Stimulated activated naive CD8-positive, alpha-beta T cell treated with anti-CD3 and anti-CD28 coated beads, Interleukin-15, Interleukin-2, amounts not matched to agents 100 ng/mL and 50 ng/mL, for 24 hours (primary cell): ENCODE results near the gene EIF2S2.

ENCODE experiments used
- H3K27ac Mint-ChIP-seq: one replicate; pipeline ENCODE4 v1.8.0; 2021; ENCODE audit warnings: mild to moderate bottlenecking, mixed read lengths
- H3K27me3 Mint-ChIP-seq: one replicate; pipeline ENCODE4 v1.8.0; 2021; ENCODE audit warnings: mixed read lengths
- H3K36me3 Mint-ChIP-seq: one replicate; pipeline ENCODE4 v1.8.0; 2021; ENCODE audit warnings: low read depth, mixed read lengths
- H3K4me1 Mint-ChIP-seq: one replicate; pipeline ENCODE4 v1.8.0; 2021; ENCODE audit warnings: low read depth, mixed read lengths
- H3K4me3 Mint-ChIP-seq: one replicate; pipeline ENCODE4 v1.8.0; 2021; ENCODE audit warnings: mild to moderate bottlenecking, mixed read lengths
- H3K9me3 Mint-ChIP-seq: one replicate; pipeline ENCODE4 v1.8.0; 2021; ENCODE audit warnings: mixed read lengths

The EIF2S2 gene

DNA sequence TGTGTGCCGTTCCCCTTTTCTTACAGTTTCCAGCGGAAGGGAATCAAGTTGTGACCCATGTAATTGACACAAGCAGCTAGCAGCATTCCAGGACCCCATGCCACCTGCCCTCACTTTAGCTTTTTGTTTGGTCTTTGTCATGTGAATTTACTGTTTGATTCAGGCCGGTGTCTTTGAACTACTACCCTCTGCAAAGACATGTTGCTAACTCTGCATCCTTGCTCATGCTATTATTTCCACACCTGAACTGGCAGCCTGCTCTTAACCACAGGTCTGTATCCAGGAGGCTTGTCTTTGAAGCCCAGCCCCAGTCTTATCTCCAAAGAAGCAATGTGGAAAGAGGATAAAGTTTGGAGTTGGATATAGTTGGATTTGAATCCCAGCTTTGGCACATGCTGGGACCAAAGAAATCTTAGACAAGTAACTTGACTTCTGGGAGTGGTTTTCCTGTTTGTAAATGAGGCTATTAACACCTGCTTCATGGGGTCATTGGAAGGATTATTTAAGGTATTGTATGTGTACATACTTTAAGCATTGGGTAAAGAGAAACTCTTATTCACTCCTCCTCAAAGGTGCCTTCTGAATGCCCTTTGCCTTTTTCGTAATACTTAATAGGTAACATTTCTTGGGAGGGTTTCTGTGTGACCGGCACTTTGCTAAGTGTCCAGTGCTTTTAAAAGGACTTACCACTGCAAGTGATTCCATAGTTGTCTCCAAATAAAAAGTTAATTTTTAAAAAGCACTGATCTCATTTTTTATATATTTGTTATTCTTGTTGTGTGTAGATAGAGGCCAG is 65.9 kb downstream of the EIF2S2 start:
- H3K27me3 Mint-ChIP-seq = no peaks in the 10 kb centered on the region
- H3K4me3 Mint-ChIP-seq = no peak overlapping the region
- H3K36me3 Mint-ChIP-seq = peaks cover 12% of the 10 kb centered on the region
- H3K4me1 Mint-ChIP-seq = peaks cover 69% of the 10 kb centered on the region
- no peak overlapping the region for H3K27ac Mint-ChIP-seq
- H3K9me3 Mint-ChIP-seq = no peaks in the 10 kb centered on the region

- Mint-ChIP-seq H3K4me1 (peaks cover 70% of the 10 kb centered on the region), H3K27ac (peak overlapping the region; percentile 17)
Observed at GRCh38 chr20:34045294-34045693, 66.7 kb downstream of the EIF2S2 start.

DNA sequence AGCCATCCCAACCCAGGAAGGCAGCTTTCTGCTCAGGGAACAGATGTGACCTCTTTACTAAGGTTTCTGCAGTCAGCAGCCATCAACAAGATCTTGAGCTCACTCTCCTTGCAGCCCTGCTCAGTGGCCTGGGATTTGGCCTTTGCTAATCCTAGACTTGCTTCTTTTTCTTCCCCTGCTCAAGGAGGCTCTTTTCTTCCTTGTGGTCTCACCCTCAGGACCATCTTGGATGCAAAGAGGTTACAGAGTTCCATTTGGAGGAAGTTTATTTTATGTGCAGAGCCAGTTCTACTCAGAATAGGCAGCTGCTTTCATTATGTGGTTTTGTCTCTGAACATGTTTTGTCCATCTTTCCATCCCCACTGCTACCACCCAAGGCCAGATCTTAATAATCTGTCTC is 69.0 kb downstream of the EIF2S2 start:
- no peaks in the 10 kb centered on the region for H3K9me3 Mint-ChIP-seq
- peaks cover 12% of the 10 kb centered on the region for H3K36me3 Mint-ChIP-seq
- no peak overlapping the region for H3K27ac Mint-ChIP-seq
- H3K4me1 Mint-ChIP-seq = peaks cover 74% of the 10 kb centered on the region
- H3K4me3 Mint-ChIP-seq = no peak overlapping the region
- H3K27me3 Mint-ChIP-seq = no peaks in the 10 kb centered on the region

More at GRCh38 chr20:34045294-34045693, 66.7 kb downstream of the EIF2S2 start:
- Mint-ChIP-seq H3K36me3 (peaks cover 12% of the 10 kb centered on the region), H3K27me3 (no peaks in the 10 kb centered on the region), H3K4me3 (no peak overlapping the region), H3K9me3 (no peaks in the 10 kb centered on the region)

DNA sequence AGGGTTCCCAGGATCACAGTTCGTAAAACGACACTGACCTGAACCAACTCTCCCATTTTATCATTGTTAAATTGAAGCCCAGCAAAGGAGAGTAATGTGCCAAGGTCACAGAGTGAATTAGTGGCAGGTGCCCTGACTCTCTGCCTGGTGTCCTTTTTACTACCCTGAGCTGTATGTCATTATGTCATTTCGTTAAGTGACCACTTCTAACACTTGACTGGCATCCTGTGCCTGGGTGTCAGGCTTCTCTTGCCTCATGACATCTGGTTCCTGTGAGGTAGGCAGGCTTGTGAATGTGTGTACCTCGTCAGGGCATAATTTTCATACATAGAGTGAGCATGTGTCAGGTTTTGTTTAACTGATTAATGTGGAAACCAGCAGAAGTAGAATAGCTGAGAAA is 69.8 kb downstream of the EIF2S2 start:
- H3K4me1 Mint-ChIP-seq = peaks cover 74% of the 10 kb centered on the region
- peaks cover 12% of the 10 kb centered on the region for H3K36me3 Mint-ChIP-seq
- H3K27ac Mint-ChIP-seq = no peak overlapping the region
- H3K4me3 Mint-ChIP-seq = no peak overlapping the region
- no peaks in the 10 kb centered on the region for H3K27me3 Mint-ChIP-seq
- no peaks in the 10 kb centered on the region for H3K9me3 Mint-ChIP-seq

- Mint-ChIP-seq H3K27me3 (no peaks in the 10 kb centered on the region), H3K4me1 (peaks cover 78% of the 10 kb centered on the region), H3K4me3 (no peak overlapping the region), H3K36me3 (peaks cover 7% of the 10 kb centered on the region), H3K9me3 (no peaks in the 10 kb centered on the region), H3K27ac (no peak overlapping the region)
Observed at GRCh38 chr20:34041226-34041625, 70.8 kb downstream of the EIF2S2 start.

DNA sequence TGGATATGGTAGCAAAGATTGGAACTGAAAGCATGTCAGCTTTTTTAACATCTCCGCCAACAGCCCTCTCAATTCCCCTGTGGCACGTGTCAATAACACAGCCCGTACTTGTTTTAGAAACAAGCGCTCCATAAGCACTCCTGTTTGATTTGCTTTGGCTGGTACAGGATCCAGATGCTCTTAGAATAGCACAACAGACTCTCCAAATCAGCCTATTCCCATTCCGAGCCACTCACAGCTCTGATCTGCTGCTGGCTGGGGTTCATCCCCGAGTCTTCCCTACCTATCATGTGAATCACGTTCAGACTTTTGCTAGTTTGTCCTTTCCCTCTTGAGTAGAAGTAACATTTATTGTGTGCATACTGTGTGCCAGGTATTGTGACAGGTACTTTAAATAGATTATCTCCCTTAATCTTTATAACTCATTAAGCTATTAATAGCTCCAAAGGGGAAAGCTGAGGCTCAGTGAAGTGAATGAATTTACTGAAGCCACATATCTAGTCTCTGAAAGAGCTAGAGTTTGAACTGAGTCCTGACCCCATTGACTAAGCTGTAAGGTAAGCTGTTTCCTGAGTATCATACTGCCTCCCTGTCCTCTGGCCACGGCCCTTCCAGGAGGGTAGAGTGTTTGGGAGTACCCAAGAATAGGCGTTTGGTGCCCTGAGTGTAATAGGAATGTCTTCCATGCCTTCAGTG is 71.6 kb downstream of the EIF2S2 start:
- Mint-ChIP-seq H3K27me3 (no peaks in the 10 kb centered on the region), H3K27ac (no peak overlapping the region), H3K9me3 (no peaks in the 10 kb centered on the region), H3K36me3 (peaks cover 6% of the 10 kb centered on the region), H3K4me3 (no peak overlapping the region), H3K4me1 (peaks cover 80% of the 10 kb centered on the region)
